Measurements from ENCODE around the gene PTGES3L.

Gene PTGES3L

GRCh38 chr17:43024407-43025289 is 44.8 kb upstream of the PTGES3L start, which contains the start of gene RND2:
RND2 (plus strand) TSS chr17:43025231; CDS start chr17:43025348, 117 bp downstream.
- TF ChIP-seq CTCF (IDR thresholded peaks at IDR 0.05; ENCODE audit: insufficient read depth, low read depth, low read length, missing control alignments) = peak; percentile 76
- H3K4me3 ChIP-seq (ENCODE audit: low read depth, low read length) = peak within 1 kb of the TSS; percentile 44
- DNase-seq (ENCODE audit: low read depth) = peak; percentile 88

GRCh38 chr17:43021741-43022512 is 42.0 kb upstream of the PTGES3L start, which contains the start of gene VAT1:
VAT1 (minus strand) TSS chr17:43022385; CDS start chr17:43022322, 63 bp downstream.
- H3K4me3 ChIP-seq (ENCODE audit: low read depth, low read length) = peak within 1 kb of the TSS; percentile 68
- peak; percentile 61 for DNase-seq (ENCODE audit: low read depth)
- TF ChIP-seq CTCF (IDR thresholded peaks at IDR 0.05; ENCODE audit: insufficient read depth, low read depth, low read length, missing control alignments) = no peak

- peak overlapping the region; percentile 68 for H3K4me3 ChIP-seq (ENCODE audit: low read depth, low read length)
- no peak for TF ChIP-seq CTCF (IDR thresholded peaks at IDR 0.05; ENCODE audit: insufficient read depth, low read depth, low read length, missing control alignments)
- DNase-seq (ENCODE audit: low read depth) = no peak
Observed at GRCh38 chr17:43020789-43021740, 41.2 kb upstream of the PTGES3L start.

GRCh38 chr17:43020030-43020621 is 40.2 kb upstream of the PTGES3L start:
- no peak for TF ChIP-seq CTCF (IDR thresholded peaks at IDR 0.05; ENCODE audit: insufficient read depth, low read depth, low read length, missing control alignments)
- DNase-seq (ENCODE audit: low read depth) = no peak
- H3K4me3 ChIP-seq (ENCODE audit: low read depth, low read length) = no peak overlapping the region

DNA sequence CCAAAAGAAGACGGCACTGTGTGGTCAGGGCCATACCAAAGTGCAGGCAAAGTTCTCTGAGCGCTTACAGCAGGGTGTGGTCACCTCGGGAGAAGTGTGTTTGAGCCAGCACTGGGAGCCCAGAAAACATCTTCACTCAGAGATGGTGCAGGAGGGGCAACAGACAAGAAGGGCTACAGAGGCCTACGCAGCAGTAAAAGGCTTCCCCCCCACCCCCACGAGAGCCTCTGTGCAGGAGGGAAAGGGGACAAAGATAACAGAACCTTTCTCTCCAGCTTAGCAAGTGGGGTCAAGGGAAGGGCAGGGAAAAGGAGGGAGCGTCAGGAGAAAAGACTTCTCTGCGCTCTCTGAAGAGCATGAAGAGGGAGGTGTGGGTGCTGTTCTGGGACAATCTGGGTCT is 39.5 kb upstream of the PTGES3L start:
- TF ChIP-seq CTCF (IDR thresholded peaks at IDR 0.05; ENCODE audit: insufficient read depth, low read depth, low read length, missing control alignments) = no peak
- no peak overlapping the region for H3K4me3 ChIP-seq (ENCODE audit: low read depth, low read length)
- no peak for DNase-seq (ENCODE audit: low read depth)

- DNase-seq (ENCODE audit: low read depth) = no peak
- no peak overlapping the region for H3K4me3 ChIP-seq (ENCODE audit: low read depth, low read length)
- TF ChIP-seq CTCF (IDR thresholded peaks at IDR 0.05; ENCODE audit: insufficient read depth, low read depth, low read length, missing control alignments) = no peak
Observed at GRCh38 chr17:43018932-43019331, 39.1 kb upstream of the PTGES3L start.

Measured in GM12865 (cell line).